Measurements from ENCODE around the gene MSLN.

Gene MSLN

GRCh38 chr16:795580-796229 lies 35.2 kb downstream of the MSLN start:
- Mint-ChIP-seq H3K4me3 (no peak overlapping the region), H3K9me3 (no peaks in the 10 kb centered on the region), H3K27ac (no peak overlapping the region), H3K4me1 (no peaks in the 10 kb centered on the region), H3K27me3 (peaks cover 2% of the 10 kb centered on the region), H3K36me3 (no peaks in the 10 kb centered on the region)

- Mint-ChIP-seq H3K27me3 (peaks cover 4% of the 10 kb centered on the region), H3K36me3 (no peaks in the 10 kb centered on the region), H3K4me3 (no peak overlapping the region), H3K9me3 (no peaks in the 10 kb centered on the region), H3K4me1 (no peaks in the 10 kb centered on the region), H3K27ac (no peak overlapping the region)
Observed at GRCh38 chr16:796296-797119, 36.0 kb downstream of the MSLN start.

DNA sequence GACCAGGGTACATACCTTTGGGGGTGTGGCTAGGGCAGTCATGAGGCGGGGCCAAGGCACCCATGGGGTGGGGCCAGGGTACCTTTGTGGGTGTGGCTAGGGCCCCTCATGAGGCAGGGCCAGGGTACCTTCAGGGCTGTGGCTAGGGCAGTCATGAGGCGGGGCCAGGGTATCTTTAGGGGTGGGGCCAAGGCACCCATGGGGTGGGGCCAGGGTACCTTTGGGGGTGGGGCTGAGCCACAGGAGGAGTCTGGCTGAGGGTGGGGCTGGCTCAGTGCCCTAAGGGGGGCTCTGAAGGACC lies 36.5 kb downstream of the MSLN start:
- H3K4me1 Mint-ChIP-seq = no peaks in the 10 kb centered on the region
- no peak overlapping the region for H3K27ac Mint-ChIP-seq
- H3K27me3 Mint-ChIP-seq = peaks cover 4% of the 10 kb centered on the region
- H3K9me3 Mint-ChIP-seq = no peaks in the 10 kb centered on the region
- H3K36me3 Mint-ChIP-seq = no peaks in the 10 kb centered on the region
- H3K4me3 Mint-ChIP-seq = no peak overlapping the region

- H3K27me3 Mint-ChIP-seq = peaks cover 4% of the 10 kb centered on the region
Observed at GRCh38 chr16:797686-798085, 37.2 kb downstream of the MSLN start.

GRCh38 chr16:798666-799065 lies 38.1 kb downstream of the MSLN start:
- Mint-ChIP-seq H3K4me1 (no peaks in the 10 kb centered on the region), H3K4me3 (no peak overlapping the region), H3K27me3 (peaks cover 4% of the 10 kb centered on the region), H3K9me3 (no peaks in the 10 kb centered on the region), H3K36me3 (no peaks in the 10 kb centered on the region), H3K27ac (no peak overlapping the region)

More at GRCh38 chr16:797686-798085, 37.2 kb downstream of the MSLN start:
- Mint-ChIP-seq H3K27ac (no peak overlapping the region), H3K4me3 (no peak overlapping the region), H3K9me3 (no peaks in the 10 kb centered on the region), H3K4me1 (no peaks in the 10 kb centered on the region), H3K36me3 (no peaks in the 10 kb centered on the region)

DNA sequence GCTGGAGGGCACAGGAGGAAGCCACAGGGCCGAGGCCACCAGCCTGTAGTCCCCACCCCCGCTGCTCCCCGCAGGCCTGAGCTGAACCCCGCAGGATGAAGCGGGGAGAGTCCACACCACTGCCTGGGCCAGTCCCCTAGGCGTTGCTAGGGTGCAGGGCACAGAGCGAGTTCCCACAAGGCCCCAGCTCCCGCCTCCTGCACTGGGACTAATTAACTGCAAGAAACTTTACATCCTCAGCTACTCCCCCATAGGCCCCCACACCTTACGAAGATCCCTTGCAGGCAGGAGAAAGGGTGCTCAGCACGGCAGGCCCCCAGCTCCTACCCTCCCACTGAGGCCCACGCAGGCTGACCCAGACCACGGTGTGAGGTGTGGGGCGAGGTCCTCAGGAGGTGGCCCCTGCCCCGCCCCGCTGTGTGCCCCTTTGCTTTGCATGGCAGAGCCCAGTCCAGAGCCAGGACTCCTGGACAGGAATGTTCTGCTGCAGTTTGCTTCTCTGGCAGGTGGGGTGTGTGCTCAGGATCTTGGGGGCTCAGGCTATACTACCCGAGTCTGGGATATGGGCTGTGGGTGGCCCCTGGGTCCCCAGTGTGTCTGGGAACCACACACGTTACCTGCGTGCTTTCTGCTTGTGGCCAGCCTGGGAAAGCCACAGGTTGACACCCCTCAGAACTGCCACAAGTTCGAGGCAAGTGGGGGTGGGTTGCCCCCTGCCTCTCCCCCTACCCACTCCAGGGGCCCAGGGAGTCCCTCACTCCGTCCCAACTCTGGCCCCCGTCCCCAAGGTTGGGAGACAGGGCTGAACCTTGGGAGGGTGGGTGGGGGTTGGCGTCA lies 38.8 kb downstream of the MSLN start:
- no peak overlapping the region for H3K4me3 Mint-ChIP-seq
- peaks cover 4% of the 10 kb centered on the region for H3K27me3 Mint-ChIP-seq
- no peaks in the 10 kb centered on the region for H3K9me3 Mint-ChIP-seq
- H3K4me1 Mint-ChIP-seq = no peaks in the 10 kb centered on the region
- no peak overlapping the region for H3K27ac Mint-ChIP-seq
- no peaks in the 10 kb centered on the region for H3K36me3 Mint-ChIP-seq

- no peaks in the 10 kb centered on the region for H3K4me1 Mint-ChIP-seq
- H3K36me3 Mint-ChIP-seq = no peaks in the 10 kb centered on the region
- no peaks in the 10 kb centered on the region for H3K9me3 Mint-ChIP-seq
- H3K27me3 Mint-ChIP-seq = peaks cover 4% of the 10 kb centered on the region
- H3K4me3 Mint-ChIP-seq = no peak within 1 kb of the TSS
- H3K27ac Mint-ChIP-seq = no peak within 1 kb of the TSS
Observed at GRCh38 chr16:799948-800833, 39.7 kb downstream of the MSLN start, which contains the start of gene GNG13. Gene GNG13, minus strand, starts transcription at chr16:800734. Its CDS starts 1,657 bp downstream, at chr16:799077.

GRCh38 chr16:800834-801511 lies 40.4 kb downstream of the MSLN start:
- Mint-ChIP-seq H3K27ac (no peak overlapping the region), H3K4me1 (no peaks in the 10 kb centered on the region), H3K4me3 (no peak overlapping the region), H3K36me3 (no peaks in the 10 kb centered on the region), H3K9me3 (no peaks in the 10 kb centered on the region), H3K27me3 (peaks cover 4% of the 10 kb centered on the region)

DNA sequence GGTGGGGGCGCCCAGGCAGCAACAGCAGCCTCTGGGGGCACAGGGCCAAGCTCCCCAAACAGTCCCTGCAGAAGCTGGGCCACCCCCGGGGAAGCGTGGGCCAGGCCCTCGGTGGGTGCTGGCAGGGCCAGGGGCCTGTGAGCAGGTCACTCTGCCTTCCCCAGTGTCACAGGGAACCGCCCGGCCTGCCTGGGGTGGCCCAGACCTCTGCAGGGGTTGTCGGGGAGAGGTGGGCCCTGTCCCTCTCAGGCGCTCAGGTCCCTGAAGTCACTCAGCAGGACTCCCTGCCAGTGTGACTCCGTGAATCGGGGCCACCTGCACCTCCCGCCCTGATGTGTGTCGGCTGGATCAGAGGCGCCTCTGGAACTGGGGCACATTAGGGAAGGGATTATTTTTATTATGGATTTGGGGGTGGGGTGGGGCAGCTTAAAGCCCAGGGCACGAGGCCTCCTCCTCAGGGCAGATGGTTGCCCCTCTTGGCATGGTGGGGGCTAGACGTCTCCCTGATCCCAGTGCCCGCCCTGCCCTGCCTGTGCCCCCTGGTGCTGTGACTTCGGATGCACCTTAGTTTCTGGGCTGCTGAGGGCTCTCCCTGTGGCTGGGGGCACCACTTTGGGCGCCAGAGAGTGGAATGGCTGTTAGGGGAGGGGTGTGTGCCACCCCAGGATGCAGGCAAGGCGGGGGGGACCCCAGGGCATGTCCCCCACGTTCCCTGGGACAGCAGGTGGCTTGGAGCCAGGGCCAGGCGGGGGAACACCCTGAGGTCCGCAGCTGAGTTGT lies 41.2 kb downstream of the MSLN start:
- Mint-ChIP-seq H3K4me1 (no peaks in the 10 kb centered on the region), H3K9me3 (no peaks in the 10 kb centered on the region), H3K27me3 (peaks cover 4% of the 10 kb centered on the region), H3K27ac (no peak overlapping the region), H3K36me3 (no peaks in the 10 kb centered on the region), H3K4me3 (no peak overlapping the region)

DNA sequence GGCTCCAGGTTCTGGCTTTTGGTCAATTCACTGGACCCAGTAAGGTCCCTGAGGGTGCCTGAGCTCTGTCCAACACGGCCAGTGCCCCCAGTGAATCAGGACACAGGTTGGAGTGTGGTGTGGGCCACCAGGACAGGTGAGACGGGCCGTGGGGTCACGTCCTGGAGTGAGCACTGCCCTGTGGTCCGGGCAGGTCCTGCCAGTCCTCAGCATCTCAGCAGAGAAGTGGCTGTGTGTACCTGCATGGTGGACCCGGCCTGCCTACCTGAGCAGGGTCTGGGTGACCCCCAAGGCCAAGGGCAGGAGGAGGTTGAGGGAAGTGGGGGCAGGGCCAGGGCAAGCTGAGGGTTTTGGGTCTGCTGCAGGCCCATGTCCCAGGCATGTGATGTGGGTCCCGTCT lies 41.9 kb downstream of the MSLN start:
- peaks cover 4% of the 10 kb centered on the region for H3K27me3 Mint-ChIP-seq
- H3K27ac Mint-ChIP-seq = no peak overlapping the region
- no peaks in the 10 kb centered on the region for H3K4me1 Mint-ChIP-seq
- H3K36me3 Mint-ChIP-seq = no peaks in the 10 kb centered on the region
- no peak overlapping the region for H3K4me3 Mint-ChIP-seq
- no peaks in the 10 kb centered on the region for H3K9me3 Mint-ChIP-seq

GRCh38 chr16:802914-803753 lies 42.6 kb downstream of the MSLN start:
- no peak overlapping the region for H3K4me3 Mint-ChIP-seq
- no peak overlapping the region for H3K27ac Mint-ChIP-seq
- no peaks in the 10 kb centered on the region for H3K9me3 Mint-ChIP-seq
- H3K27me3 Mint-ChIP-seq = peaks cover 1% of the 10 kb centered on the region
- H3K36me3 Mint-ChIP-seq = no peaks in the 10 kb centered on the region
- H3K4me1 Mint-ChIP-seq = peaks cover 5% of the 10 kb centered on the region

DNA sequence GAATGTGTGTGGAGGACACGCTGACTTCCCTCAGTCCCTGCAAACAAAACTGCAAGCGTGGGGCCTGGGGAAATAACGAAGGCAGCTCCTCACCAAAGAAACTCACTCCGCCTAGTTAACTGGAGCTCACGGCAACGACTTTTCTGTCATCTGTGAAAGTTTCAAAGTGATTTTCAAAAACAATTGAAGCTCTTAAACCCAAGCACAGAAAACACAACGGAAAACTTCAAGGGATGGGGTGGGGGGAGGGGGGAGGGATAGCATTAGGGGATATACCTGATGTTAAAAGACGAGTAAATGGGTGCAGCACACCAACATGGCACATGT lies 43.2 kb downstream of the MSLN start:
- no peaks in the 10 kb centered on the region for H3K36me3 Mint-ChIP-seq
- peaks cover 9% of the 10 kb centered on the region for H3K4me1 Mint-ChIP-seq
- H3K9me3 Mint-ChIP-seq = no peaks in the 10 kb centered on the region
- H3K4me3 Mint-ChIP-seq = no peak overlapping the region
- peaks cover 1% of the 10 kb centered on the region for H3K27me3 Mint-ChIP-seq
- no peak overlapping the region for H3K27ac Mint-ChIP-seq

- Mint-ChIP-seq H3K27ac (no peak overlapping the region), H3K4me1 (peaks cover 14% of the 10 kb centered on the region), H3K27me3 (peaks cover 1% of the 10 kb centered on the region), H3K9me3 (no peaks in the 10 kb centered on the region), H3K4me3 (no peak overlapping the region), H3K36me3 (no peaks in the 10 kb centered on the region)
Observed at GRCh38 chr16:804193-805048, 43.9 kb downstream of the MSLN start.

All from activated naive CD4-positive, alpha-beta T cell treated with anti-CD3 and anti-CD28 coated beads, Interleukin-2, amount 50 U/mL, for 24 hours (primary cell).